ENCODE measurements around the gene BACH2.

Gene BACH2

DNA sequence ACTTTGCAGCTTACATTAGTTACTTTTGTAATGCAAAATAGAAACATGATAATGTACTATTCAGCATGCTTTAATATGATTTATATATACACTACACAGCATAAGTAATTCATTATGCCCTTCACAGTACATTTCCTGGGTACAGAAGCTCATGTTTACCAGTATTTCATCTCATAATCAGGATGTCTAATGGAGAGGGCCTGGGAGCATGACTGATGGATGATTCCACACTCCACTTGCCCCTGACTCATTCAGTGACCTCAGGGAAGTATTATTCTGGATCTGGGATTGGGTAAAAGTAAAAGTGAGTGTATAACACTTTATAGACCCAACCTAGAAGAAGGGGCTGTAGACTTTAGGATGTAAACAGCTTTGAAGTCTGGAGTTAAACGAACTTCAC lies 31.4 kb upstream of the BACH2 start:
- TF ChIP-seq, protein P1, sequence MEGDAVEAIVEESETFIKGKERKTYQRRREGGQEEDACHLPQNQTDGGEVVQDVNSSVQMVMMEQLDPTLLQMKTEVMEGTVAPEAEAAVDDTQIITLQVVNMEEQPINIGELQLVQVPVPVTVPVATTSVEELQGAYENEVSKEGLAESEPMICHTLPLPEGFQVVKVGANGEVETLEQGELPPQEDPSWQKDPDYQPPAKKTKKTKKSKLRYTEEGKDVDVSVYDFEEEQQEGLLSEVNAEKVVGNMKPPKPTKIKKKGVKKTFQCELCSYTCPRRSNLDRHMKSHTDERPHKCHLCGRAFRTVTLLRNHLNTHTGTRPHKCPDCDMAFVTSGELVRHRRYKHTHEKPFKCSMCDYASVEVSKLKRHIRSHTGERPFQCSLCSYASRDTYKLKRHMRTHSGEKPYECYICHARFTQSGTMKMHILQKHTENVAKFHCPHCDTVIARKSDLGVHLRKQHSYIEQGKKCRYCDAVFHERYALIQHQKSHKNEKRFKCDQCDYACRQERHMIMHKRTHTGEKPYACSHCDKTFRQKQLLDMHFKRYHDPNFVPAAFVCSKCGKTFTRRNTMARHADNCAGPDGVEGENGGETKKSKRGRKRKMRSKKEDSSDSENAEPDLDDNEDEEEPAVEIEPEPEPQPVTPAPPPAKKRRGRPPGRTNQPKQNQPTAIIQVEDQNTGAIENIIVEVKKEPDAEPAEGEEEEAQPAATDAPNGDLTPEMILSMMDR (conservative IDR thresholded peaks at IDR 0.05): no peak
- H3K27ac ChIP-seq: no peak overlapping the region

DNA sequence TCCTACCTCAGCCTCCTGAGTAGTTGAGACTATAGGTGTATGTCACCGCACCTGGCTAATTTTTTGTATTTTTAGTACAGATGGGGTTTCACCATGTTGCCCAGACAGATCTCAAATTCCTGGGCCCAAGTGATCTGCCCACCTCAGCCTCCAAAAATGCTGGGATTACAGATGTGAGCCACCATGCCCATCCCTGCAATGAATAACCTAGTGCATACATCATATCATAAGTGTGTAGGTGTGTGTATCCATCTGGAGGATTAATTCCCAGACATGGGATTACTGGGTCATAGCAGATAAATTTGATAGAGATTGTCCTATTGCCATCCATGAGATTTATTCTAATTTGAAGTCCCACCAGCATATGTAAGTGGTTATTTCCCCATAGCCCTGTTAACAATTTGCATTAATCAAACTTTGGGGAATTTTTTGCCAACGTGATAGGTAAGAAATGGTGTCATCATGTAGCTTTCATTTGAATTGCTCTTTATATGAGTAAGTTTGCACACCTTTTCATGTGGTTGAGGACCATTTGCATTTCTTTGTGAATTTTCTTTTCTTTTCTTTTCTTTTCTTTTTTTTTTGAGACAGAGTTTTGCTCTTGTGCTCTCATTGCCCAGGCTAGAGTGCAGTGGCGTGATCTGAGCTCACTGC lies 29.9 kb upstream of the BACH2 start:
- no peak overlapping the region for H3K27ac ChIP-seq
- TF ChIP-seq, protein P1 (conservative IDR thresholded peaks at IDR 0.05): no peak

DNA sequence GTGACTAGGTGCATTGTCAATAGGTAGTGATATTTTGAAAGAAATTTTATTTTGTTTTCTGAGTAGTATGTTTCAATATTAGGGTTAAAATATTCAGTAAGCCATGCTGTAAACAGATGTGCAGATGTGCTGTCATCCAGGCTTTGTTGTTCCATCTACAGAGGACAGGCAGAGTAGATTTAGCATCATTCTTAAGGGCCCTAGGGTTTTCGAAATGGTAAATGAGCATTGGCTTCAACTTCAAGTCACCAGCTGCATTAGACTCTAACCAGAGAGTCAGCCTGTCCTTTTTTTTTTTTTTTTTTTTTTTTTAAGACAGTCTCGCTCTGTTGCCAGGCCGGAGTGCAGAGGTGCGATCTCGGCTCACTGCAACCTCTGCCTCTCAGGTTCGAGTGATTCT lies 27.1 kb upstream of the BACH2 start:
- H3K27ac ChIP-seq: no peak overlapping the region
- TF ChIP-seq, protein P1 (conservative IDR thresholded peaks at IDR 0.05): no peak

DNA sequence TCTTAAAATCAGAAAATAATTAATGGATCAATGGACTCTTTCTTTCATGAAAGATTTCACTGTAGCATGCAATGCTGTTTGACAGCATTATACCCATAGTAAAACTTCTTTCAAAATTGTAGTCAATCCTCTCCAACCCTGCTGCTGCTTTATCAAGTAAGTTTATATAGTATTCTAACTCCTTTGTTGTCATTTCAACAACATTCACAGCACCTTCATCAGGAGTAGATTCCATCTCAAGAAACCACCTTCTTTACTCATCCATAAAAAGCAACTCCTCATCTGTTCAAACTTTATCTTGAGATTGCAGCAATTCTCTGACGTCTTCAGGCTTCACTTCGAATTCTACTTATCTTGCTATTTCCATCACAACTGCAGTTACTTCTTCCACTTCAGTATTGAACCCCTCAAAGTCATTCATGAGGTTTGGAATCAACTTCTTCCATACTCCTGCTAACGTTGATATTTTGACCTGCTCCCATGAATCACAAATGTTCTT lies 26.4 kb upstream of the BACH2 start:
- H3K27ac ChIP-seq: no peak overlapping the region
- TF ChIP-seq, protein P1 (conservative IDR thresholded peaks at IDR 0.05): no peak

DNA sequence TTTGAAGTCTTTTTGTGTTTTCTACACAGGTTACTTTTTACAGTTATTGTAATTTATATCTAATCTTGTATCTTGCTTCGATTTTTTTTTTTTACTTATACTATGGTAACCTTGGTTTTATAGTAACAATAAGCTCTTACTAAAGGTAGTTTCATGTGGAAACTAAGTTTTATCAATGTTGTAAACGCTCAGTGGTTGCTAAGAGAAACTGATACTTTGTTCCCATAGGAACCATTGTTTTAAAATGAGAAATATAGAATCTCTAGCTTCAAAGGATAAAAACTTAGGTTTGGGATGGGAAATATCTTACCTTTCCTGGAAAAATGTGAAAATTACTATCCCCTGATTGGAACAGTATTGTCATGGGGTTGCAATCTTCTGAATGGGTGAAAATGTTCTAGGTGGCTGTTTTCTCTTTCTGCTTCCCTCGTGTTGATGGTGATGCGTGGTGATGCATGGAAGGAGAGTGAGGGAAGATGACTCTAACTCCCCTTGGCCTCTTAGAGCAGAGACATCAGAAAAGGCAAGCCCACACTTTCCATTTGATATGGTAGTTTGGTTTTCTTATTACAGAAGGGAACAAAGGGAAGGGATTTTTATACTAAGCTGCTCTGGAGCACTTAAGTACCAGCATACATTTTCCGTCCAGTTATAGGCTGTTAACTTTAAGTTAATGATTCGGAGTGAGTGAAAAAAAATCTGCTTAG lies 23.5 kb upstream of the BACH2 start:
- H3K27ac ChIP-seq: no peak overlapping the region
- TF ChIP-seq, protein P1 (conservative IDR thresholded peaks at IDR 0.05): no peak

DNA sequence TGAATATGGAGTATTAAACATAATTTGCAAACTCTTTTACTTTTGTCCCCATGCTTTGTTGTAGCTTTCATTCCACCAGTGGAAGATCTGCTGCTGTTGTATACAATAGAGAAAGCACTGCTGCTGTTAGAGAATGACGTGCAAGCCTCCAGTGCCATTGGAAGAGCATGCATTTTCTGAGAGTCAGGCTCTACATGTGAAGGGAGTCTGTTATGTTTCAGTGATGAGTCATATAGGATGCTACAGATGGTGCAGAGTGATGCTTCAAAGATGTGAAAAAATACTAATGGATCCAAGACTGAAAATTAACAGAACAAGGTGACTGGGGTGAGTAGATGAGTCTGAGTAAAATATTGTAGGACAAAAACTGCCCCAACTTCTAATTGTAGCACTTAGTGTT lies 22.4 kb upstream of the BACH2 start:
- TF ChIP-seq, protein P1 (conservative IDR thresholded peaks at IDR 0.05): no peak
- no peak overlapping the region for H3K27ac ChIP-seq

DNA sequence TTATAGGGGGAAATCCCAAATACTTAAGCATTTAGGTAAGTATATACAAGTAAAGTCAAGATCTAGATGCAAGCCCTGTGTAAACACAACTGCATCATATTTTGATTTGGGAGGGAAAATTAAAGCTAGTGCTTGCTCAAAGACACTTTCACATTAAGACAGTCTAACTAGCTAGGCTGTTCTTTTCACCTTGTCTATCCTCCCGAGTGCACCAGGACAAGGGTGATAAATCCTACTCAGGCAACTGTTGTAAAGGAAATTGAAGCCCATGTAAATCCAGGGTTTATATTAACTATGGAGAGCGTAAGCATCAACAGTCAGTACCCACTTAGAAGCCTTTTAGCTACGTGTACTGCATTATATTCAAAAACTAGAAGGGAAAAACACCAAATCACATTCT lies 19.3 kb upstream of the BACH2 start:
- TF ChIP-seq, protein P1 (conservative IDR thresholded peaks at IDR 0.05): no peak

More for the DNA sequence above, 19.3 kb upstream of the BACH2 start:
- no peak overlapping the region for H3K27ac ChIP-seq
